Sigmoid colon (tissue), 7 donors: ENCODE data around the gene ZSWIM8. TPM values are rescaled to one million over a fixed set of nuclear protein-coding genes. Genes with fewer than 3 reads are reported as not detected.
"Not testable (repeated sequence)": the region's sequence is repeated elsewhere in the genome, so short reads cannot be mapped to it uniquely, and the experiment has no call there.

Source experiments
- DNase-seq: peaks from one replicate; pipeline ENCODE4 v3.0.0-alpha.2; 2019
- H3K27ac ChIP-seq, 4 donors: fragments of 200-600 bp; sonication (generic); one replicate each; pipeline ENCODE4 v1.5.1; 2016 to 2019; ENCODE audit warnings: mild to moderate bottlenecking in 1 of 4
- H3K27me3 ChIP-seq, 3 donors: fragments of 200-600 bp; sonication (generic); one replicate each; pipeline ENCODE4 v1.5.1; 2019; ENCODE audit warnings: mild to moderate bottlenecking in 1 of 3
- H3K36me3 ChIP-seq, 4 donors: fragments of 200-600 bp; sonication (generic); one replicate each; pipeline ENCODE4 v1.5.1; 2016 to 2019
- H3K4me1 ChIP-seq, 4 donors: fragments of 200-600 bp; sonication (generic); one replicate each; pipeline ENCODE4 v1.5.1; 2017 to 2019
- H3K4me3 ChIP-seq, 4 donors: fragments of 200-600 bp; sonication (generic); one replicate each; pipeline ENCODE4 v1.5.1; 2017 to 2019; ENCODE audit warnings: mild to moderate bottlenecking in 2 of 4, moderate library complexity in 1 of 4
- H3K9me3 ChIP-seq, 4 donors: fragments of 200-600 bp in 3 of 4; sonication (generic) in 3 of 4; one replicate each; pipeline versions ENCODE4 v1.5.1 to v1.6.1; 2013 to 2019
- EP300 ChIP-seq, 4 donors: sonication (generic); formaldehyde crosslinking; IDR thresholded peaks; one replicate each; pipeline ENCODE4 v1.6.1; 2017; ENCODE audit warnings: antibody characterized with exemption in 4 of 4
- POLR2A ChIP-seq, 2 donors: fragments of 450-650 bp; IDR thresholded peaks; one replicate each; pipeline ENCODE4 v1.6.1; 2016; ENCODE audit warnings: antibody characterized with exemption in 2 of 2, mild to moderate bottlenecking in 2 of 2, moderate library complexity in 2 of 2
- POLR2AphosphoS5 ChIP-seq, 4 donors: sonication (generic); formaldehyde crosslinking; IDR thresholded peaks; one replicate each; pipeline ENCODE4 v1.6.1; 2017; ENCODE audit warnings: antibody characterized with exemption in 4 of 4
- WGBS, 2 donors: extraction: QIAGEN DNeasy Blood & Tissue Kit; methylation state at CpG; one replicate each; pipeline ENCODE4 v1.1.7; 2013; 5-methylcytosine and 5-hydroxymethylcytosine counted together
- intact Hi-C: fragments of 100-400 bp; cut with DNase I; formaldehyde crosslinking; loops from one replicate; pipeline ENCODE4 v1.15.1; 2023
- polyA plus RNA-seq, 3 donors: library from polyadenylated mRNA; stranded (reverse); fragments of 200-250 nt; gene quantifications; one replicate each; pipeline ENCODE4 v1.2.3, GENCODE V29; 2013
- total RNA-seq, 4 donors: library from RNA; depleted of rRNA; stranded (reverse); fragments of >200 nt; gene quantifications; one replicate each; pipeline ENCODE4 v1.1.0, GENCODE V29; 2016
- TF ChIP-seq, protein P1 (sequence below), 4 experiments: fragments of 450-650 bp in 3 of 4; fragments of 200-600 bp in 1 of 4; IDR thresholded peaks; one replicate each; pipeline ENCODE4 v1.5.1; 2016 to 2019; ENCODE audit warnings: antibody characterized with exemption in 4 of 4, mild to moderate bottlenecking in 3 of 4, moderate library complexity in 2 of 4
- donor health status: healthy with polysubstance abuse.
- donor health status: Bipolar disorder and iron deficiency.
- donor health status: healthy.

The ZSWIM8 gene
- total and polyA plus RNA-seq, 7 donors = 34.8 to 138 (median 61.8) TPM

DNA sequence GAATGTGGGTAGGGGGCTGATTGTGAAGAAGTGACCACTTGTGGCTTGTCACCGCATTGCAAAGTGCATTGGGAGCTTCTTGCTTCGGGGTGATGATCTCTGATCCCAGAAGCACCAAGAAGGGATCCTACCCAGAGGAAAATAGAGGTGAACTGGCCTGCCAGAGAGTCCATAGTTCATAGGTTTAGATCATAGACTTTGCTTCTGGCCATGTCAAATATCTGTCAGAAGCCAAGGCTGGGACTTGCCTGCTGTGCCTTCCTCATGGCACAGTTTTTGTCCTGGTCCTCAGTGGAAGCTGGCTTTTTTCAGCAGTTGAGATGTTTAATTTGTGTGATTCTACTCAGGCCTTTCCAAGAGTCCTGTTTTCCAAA lies 1.1 kb downstream of the ZSWIM8 start:
- H3K4me3 ChIP-seq = peak overlapping the region; percentile 70 to 96 (median 80)
- DNase-seq = no peak
- 0 to 4% methylated on average over 2 of the region's 2 CpGs for WGBS, 2 donors
- TF ChIP-seq POLR2AphosphoS5 (IDR thresholded peaks at IDR 0.05) = no peak
- TF ChIP-seq, protein P1, sequence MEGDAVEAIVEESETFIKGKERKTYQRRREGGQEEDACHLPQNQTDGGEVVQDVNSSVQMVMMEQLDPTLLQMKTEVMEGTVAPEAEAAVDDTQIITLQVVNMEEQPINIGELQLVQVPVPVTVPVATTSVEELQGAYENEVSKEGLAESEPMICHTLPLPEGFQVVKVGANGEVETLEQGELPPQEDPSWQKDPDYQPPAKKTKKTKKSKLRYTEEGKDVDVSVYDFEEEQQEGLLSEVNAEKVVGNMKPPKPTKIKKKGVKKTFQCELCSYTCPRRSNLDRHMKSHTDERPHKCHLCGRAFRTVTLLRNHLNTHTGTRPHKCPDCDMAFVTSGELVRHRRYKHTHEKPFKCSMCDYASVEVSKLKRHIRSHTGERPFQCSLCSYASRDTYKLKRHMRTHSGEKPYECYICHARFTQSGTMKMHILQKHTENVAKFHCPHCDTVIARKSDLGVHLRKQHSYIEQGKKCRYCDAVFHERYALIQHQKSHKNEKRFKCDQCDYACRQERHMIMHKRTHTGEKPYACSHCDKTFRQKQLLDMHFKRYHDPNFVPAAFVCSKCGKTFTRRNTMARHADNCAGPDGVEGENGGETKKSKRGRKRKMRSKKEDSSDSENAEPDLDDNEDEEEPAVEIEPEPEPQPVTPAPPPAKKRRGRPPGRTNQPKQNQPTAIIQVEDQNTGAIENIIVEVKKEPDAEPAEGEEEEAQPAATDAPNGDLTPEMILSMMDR (IDR thresholded peaks at IDR 0.05) = no peak
- no peak for TF ChIP-seq EP300 (IDR thresholded peaks at IDR 0.05)
- no peak for TF ChIP-seq POLR2A (IDR thresholded peaks at IDR 0.05)
- intact Hi-C loops = no loop called here
- H3K27me3 ChIP-seq = no peaks in the 10 kb centered on the region
- H3K9me3 ChIP-seq = no peaks in the 10 kb centered on the region
- H3K36me3 ChIP-seq = peaks cover 26 to 34% (median 27%) of the 10 kb centered on the region in 4 donors
- H3K27ac ChIP-seq = peak overlapping the region; percentile 88 to 97 (median 90)
- peaks cover 0 to 48% (median 47%) of the 10 kb centered on the region in 4 donors for H3K4me1 ChIP-seq

DNA sequence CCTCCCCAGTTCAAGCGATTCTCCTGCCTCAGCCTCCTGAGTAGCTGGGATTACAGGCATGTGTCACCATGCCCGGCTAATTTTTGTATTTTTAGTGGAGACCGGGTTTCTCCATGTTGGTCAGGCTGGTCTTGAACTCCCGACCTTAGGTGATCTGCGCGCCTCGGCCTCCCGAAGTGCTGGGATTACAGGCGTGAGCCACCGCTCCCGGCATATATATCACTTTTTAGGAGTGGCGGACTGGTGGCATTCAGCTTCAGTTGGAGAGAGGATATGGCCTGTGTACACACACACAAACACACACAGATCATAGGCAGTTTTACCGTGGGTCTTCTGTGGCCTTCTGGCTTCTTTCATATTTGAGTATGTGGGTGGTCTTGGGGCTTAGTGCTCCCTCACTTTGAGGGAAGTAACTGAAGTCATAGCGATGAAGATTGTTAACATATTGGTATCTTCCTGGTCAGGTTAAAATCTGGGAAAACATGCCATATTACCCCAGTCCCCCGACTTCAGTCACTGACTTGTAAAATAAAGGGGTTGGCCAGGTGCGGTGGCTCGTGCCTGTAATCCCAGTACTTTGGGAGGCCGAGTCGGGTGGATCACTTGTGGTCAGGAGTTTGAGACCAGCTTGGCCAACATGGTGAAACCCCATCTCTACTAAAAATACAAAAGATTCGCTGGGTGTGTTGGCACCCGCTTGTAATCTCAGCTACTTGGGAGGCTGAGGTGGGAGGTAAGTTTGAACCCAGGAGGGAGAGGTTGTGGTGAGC lies 1.8 kb downstream of the ZSWIM8 start:
- intact Hi-C loops, H3K9me3 ChIP-seq, H3K27me3 ChIP-seq, H3K27ac ChIP-seq: not testable (repeated sequence)
- DNase-seq = peak; percentile 46
- 91% methylated on average over 21 of the region's 21 CpGs for WGBS, 2 donors
- H3K4me3 ChIP-seq = peak overlapping the region in 3 of 4 donors; percentile 73 to 96 (median 87)
- H3K36me3 ChIP-seq = peaks cover 32 to 41% (median 34%) of the 10 kb centered on the region in 4 donors
- H3K4me1 ChIP-seq = peaks cover 0 to 48% (median 46%) of the 10 kb centered on the region in 4 donors

DNA sequence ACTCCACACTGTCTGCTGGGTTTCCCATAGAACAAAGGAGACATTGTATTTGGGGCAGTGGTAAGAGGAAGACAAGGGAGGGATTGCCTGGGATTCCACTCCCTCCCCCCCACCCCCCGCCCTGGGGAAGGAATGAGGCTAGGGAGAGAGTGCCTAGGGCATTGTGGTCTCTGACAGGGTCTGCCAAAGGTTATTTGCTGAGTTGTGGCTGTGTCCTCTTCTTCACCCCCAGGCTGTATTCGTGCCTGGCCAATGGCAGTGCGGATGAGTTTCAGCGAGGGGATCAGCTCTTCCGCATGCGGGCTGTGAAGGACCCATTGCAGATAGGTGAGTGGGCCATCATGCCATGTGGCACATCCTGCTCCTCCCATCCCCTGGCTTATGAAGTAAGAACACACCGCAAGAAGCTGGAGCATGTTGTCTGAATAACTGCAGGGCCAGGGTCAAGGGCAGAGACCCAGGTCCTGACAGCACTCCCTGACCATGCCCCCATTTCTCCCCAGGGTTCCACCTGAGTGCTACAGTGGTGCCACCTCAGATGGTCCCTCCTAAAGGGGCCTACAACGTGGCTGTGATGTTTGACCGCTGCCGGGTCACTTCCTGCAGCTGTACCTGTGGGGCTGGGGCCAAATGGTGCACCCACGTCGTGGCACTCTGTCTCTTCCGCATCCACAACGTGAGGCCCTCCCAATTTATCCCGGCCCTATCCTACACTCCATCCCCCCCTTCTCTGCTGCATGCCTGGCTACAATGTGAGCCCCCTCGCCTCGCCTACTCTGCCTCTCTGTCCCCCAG lies 3.7 kb downstream of the ZSWIM8 start:
- H3K36me3 ChIP-seq = peaks cover 46 to 54% (median 52%) of the 10 kb centered on the region in 4 donors
- TF ChIP-seq EP300 (IDR thresholded peaks at IDR 0.05) = no peak
- TF ChIP-seq POLR2AphosphoS5 (IDR thresholded peaks at IDR 0.05) = no peak
- TF ChIP-seq POLR2A (IDR thresholded peaks at IDR 0.05) = no peak
- TF ChIP-seq, protein P1 (IDR thresholded peaks at IDR 0.05) = no peak
- no peak overlapping the region for H3K4me3 ChIP-seq
- H3K4me1 ChIP-seq = peaks cover 0 to 33% (median 32%) of the 10 kb centered on the region in 4 donors
- H3K27me3 ChIP-seq = no peaks in the 10 kb centered on the region
- no peaks in the 10 kb centered on the region for H3K9me3 ChIP-seq
- intact Hi-C loops = no loop called here
- H3K27ac ChIP-seq = no peak overlapping the region
- DNase-seq = no peak
- 91 to 94% methylated on average over 17 of the region's 17 CpGs for WGBS, 2 donors

DNA sequence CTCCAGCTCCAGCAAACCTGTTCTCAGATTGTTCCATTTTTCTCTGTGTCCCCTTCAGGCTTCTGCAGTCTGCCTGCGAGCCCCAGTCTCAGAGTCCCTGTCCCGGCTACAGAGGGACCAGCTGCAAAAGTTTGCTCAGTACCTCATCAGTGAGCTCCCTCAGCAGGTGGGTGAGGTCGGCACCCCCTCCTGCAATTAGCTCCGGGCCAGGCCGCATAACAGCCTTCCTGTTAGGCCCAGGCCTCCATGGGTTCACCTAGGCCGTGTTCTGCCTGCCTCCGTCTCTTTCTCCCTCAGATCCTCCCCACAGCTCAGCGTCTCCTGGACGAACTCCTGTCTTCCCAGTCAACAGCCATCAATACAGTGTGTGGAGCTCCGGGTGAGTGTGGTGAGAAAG lies 4.3 kb downstream of the ZSWIM8 start:
- H3K4me3 ChIP-seq = no peak overlapping the region
- intact Hi-C loops = no loop called here
- peaks cover 51 to 60% (median 58%) of the 10 kb centered on the region in 4 donors for H3K36me3 ChIP-seq
- no peak overlapping the region for H3K27ac ChIP-seq
- no peak for DNase-seq
- WGBS, 2 donors = 93% methylated on average over 10 of the region's 10 CpGs
- H3K27me3 ChIP-seq = no peaks in the 10 kb centered on the region
- TF ChIP-seq EP300 (IDR thresholded peaks at IDR 0.05) = no peak
- TF ChIP-seq POLR2AphosphoS5 (IDR thresholded peaks at IDR 0.05) = no peak
- TF ChIP-seq, protein P1 (IDR thresholded peaks at IDR 0.05) = no peak
- no peak for TF ChIP-seq POLR2A (IDR thresholded peaks at IDR 0.05)
- H3K9me3 ChIP-seq = no peaks in the 10 kb centered on the region
- peaks cover 0 to 30% (median 28%) of the 10 kb centered on the region in 4 donors for H3K4me1 ChIP-seq
